Astrocyte (in vitro differentiated cells and primary cell): ENCODE results near the gene CTDSPL.

Experiments used
- EZH2 ChIP-seq: IDR thresholded peaks from 2 replicates; pipeline ENCODE4 v1.6.1; 2012; ENCODE audit warnings: mild to moderate bottlenecking, low read length, inconsistent platforms; ENCODE audit not compliant: insufficient read depth
- TF ChIP-seq, protein P1 (sequence below): IDR thresholded peaks from 2 replicates; pipeline ENCODE4 v1.5.1; 2011; ENCODE audit warnings: low read depth, mild to moderate bottlenecking, inconsistent platforms, low read length, moderate library complexity; ENCODE audit not compliant: insufficient read depth

DNA sequence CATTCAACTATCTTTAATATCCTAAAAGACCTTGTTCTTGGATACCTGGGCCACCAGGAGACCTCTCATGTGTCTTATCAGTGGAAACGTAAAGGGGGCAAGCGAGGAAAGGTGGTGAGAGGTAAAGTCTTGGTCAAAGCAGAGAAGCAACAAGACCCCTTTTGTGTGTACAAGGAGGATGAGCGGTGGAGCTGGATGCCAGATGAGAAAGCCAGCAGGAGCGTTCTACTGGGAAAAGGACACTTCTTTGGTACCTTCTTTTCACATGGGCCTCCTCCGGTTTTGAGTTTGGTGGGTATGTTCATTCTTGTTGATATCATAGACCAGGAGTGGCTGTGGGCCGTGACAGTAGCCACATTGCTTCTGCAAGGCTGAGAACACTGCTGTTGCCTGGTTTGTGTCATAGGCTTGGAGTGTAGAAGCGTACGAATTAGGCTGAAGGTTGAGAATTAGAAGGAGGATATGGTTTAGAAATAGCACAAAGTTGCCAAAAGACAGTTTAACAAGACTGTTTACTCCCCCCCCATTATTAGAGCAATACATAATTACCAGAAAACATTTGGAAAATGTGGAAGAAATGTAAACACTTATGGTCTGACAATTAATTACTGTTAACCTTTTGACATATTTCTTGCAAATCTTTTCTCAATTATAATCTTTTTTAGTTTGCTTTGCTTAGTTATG is 82.1 kb downstream of the CTDSPL start:
- TF ChIP-seq, protein P1, sequence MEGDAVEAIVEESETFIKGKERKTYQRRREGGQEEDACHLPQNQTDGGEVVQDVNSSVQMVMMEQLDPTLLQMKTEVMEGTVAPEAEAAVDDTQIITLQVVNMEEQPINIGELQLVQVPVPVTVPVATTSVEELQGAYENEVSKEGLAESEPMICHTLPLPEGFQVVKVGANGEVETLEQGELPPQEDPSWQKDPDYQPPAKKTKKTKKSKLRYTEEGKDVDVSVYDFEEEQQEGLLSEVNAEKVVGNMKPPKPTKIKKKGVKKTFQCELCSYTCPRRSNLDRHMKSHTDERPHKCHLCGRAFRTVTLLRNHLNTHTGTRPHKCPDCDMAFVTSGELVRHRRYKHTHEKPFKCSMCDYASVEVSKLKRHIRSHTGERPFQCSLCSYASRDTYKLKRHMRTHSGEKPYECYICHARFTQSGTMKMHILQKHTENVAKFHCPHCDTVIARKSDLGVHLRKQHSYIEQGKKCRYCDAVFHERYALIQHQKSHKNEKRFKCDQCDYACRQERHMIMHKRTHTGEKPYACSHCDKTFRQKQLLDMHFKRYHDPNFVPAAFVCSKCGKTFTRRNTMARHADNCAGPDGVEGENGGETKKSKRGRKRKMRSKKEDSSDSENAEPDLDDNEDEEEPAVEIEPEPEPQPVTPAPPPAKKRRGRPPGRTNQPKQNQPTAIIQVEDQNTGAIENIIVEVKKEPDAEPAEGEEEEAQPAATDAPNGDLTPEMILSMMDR: no peak
- TF ChIP-seq EZH2: no peak
